Body of pancreas (tissue), 4 donors: ENCODE results near the gene SLC9A5. TPM values are rescaled to one million over a fixed set of nuclear protein-coding genes. Genes with fewer than 3 reads are reported as not detected.

Experiments
- ATAC-seq: fragments of 150-250 bp; one replicate; pipeline ENCODE4 v1.9.1; 2016
- DNase-seq, 4 donors: peaks; one replicate each; pipeline ENCODE4 v3.0.0-alpha.2; 2019
- H3K27ac ChIP-seq, 4 donors: fragments of 200-600 bp; sonication (generic); 1 replicate in 3 of 4; 2 replicates in 1 of 4; pipeline versions ENCODE4 v1.5.1 to v1.6.1; 2016 to 2019; ENCODE audit warnings: mild to moderate bottlenecking in 1 of 4, mixed read lengths in 1 of 4, moderate library complexity in 1 of 4
- H3K27me3 ChIP-seq, 2 donors: fragments of 200-600 bp; sonication (generic); one replicate each; pipeline ENCODE4 v1.6.0; 2016; ENCODE audit warnings: mild to moderate bottlenecking in 1 of 2
- H3K36me3 ChIP-seq, 2 donors: fragments of 200-600 bp; sonication (generic); replicated peaks in 1 of 2; 2 replicates each; pipeline ENCODE4 v1.5.1; 2016; ENCODE audit warnings: low read depth in 2 of 2; ENCODE audit not compliant: insufficient read depth in 1 of 2
- H3K4me1 ChIP-seq: fragments of 200-600 bp; sonication (generic); one replicate; pipeline ENCODE4 v1.6.0; 2016
- H3K4me3 ChIP-seq, 2 donors: fragments of 200-600 bp; sonication (generic); 1 replicate in 1 of 2; 2 replicates in 1 of 2; pipeline ENCODE4 v1.5.1; 2016 to 2019
- H3K9me3 ChIP-seq, 3 donors: fragments of 200-600 bp; sonication (generic); 1 replicate in 2 of 3; 2 replicates in 1 of 3; pipeline ENCODE4 v1.5.1; 2016
- POLR2A ChIP-seq, 3 donors: fragments of 450-650 bp; IDR thresholded peaks; one replicate each; pipeline ENCODE4 v1.6.1; 2016; ENCODE audit warnings: antibody characterized with exemption in 3 of 3, mild to moderate bottlenecking in 2 of 3
- WGBS, 2 donors: methylation state at CpG; one replicate each; pipeline ENCODE4 v1.1.5; 2017; 5-methylcytosine and 5-hydroxymethylcytosine counted together
- intact Hi-C: fragments of 100-400 bp; cut with DNase I; formaldehyde crosslinking; loops from one replicate; pipeline ENCODE4 v1.15.1; 2023
- total RNA-seq, 2 donors: library from RNA; depleted of rRNA; stranded (reverse); fragments of >200 nt; gene quantifications; one replicate each; pipeline ENCODE4 v1.1.0, GENCODE V29; 2016
- TF ChIP-seq, protein P1 (sequence below), 7 experiments: fragments of 450-650 bp in 4 of 7; fragments of 200-600 bp in 3 of 7; sonication (generic) in 3 of 7; IDR thresholded peaks; one replicate each; pipeline ENCODE4 v1.5.1; 2016 to 2019; ENCODE audit warnings: antibody characterized with exemption in 7 of 7

The SLC9A5 gene
- total RNA-seq, 2 donors from 2014 or later = 0.26 to 0.33 TPM

DNA sequence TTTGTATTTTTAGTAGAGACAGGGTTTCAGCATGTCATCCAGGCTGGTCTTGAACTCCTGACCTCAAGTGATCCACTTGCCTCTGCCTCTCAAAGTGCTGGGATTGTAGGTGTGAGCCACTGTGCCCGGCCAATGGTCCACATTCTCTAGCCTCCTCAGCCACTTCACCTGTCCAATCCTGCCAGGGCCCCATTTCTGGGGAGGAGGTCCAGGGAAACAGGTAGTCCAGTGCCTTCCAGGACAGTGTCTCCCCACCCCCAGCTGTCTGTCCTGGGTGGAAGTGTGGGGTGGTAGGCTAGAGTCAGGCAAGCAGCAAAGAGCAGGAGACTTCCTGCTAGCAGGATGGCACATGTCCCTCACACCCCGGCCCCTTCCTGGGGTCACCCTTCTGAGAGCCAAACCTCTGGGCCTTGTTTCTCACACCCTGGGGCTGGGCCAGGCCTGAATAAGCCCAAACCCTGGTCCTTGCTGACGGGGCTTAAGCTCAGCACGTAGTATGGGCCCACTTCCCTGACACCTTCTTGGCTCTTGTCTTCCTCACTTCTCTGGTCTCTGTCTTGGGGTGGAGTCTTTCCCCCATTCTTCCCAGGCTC lies 6.5 kb upstream of the SLC9A5 start:
- no peak overlapping the region for H3K4me3 ChIP-seq
- DNase-seq = no peak
- WGBS, 2 donors = 80 to 95% methylated on average over 4 of the region's 4 CpGs

DNA sequence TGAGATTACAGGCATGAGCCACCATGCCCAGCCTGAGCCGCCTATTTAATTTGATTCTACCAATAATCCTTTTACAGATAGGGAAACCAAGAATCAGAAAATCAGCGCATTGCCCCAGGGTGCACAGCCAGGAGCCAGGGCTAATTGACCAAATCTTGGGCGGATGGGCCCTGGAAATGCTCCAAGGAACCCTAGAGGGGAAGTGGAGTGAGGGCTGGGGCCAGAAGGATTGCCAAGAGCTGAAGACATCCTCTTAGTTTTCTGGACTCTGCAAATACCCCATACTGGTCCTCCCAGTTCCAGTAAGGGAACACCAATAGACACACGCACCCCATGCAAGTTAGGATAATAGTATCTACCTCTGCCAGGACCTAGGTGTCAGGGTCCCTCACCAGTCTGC lies 5.3 kb upstream of the SLC9A5 start:
- no peak overlapping the region for H3K4me3 ChIP-seq
- 80 to 82% methylated on average over 4 of the region's 4 CpGs for WGBS, 2 donors

More for the DNA sequence above, 6.5 kb upstream of the SLC9A5 start:
- no peak for ATAC-seq
- intact Hi-C loops = no loop called here
- TF ChIP-seq, protein P1, sequence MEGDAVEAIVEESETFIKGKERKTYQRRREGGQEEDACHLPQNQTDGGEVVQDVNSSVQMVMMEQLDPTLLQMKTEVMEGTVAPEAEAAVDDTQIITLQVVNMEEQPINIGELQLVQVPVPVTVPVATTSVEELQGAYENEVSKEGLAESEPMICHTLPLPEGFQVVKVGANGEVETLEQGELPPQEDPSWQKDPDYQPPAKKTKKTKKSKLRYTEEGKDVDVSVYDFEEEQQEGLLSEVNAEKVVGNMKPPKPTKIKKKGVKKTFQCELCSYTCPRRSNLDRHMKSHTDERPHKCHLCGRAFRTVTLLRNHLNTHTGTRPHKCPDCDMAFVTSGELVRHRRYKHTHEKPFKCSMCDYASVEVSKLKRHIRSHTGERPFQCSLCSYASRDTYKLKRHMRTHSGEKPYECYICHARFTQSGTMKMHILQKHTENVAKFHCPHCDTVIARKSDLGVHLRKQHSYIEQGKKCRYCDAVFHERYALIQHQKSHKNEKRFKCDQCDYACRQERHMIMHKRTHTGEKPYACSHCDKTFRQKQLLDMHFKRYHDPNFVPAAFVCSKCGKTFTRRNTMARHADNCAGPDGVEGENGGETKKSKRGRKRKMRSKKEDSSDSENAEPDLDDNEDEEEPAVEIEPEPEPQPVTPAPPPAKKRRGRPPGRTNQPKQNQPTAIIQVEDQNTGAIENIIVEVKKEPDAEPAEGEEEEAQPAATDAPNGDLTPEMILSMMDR (IDR thresholded peaks at IDR 0.05) = no peak
- TF ChIP-seq POLR2A (IDR thresholded peaks at IDR 0.05) = no peak
- Histone ChIP-seq H3K9me3 (no peaks in the 10 kb centered on the region), H3K4me1 (peaks cover 47% of the 10 kb centered on the region), H3K36me3 (peaks cover 0 to 2% of the 10 kb centered on the region in 2 donors), H3K27ac (peak overlapping the region in 2 of 4 donors; percentile 76 to 77), H3K27me3 (no peaks in the 10 kb centered on the region)

DNA sequence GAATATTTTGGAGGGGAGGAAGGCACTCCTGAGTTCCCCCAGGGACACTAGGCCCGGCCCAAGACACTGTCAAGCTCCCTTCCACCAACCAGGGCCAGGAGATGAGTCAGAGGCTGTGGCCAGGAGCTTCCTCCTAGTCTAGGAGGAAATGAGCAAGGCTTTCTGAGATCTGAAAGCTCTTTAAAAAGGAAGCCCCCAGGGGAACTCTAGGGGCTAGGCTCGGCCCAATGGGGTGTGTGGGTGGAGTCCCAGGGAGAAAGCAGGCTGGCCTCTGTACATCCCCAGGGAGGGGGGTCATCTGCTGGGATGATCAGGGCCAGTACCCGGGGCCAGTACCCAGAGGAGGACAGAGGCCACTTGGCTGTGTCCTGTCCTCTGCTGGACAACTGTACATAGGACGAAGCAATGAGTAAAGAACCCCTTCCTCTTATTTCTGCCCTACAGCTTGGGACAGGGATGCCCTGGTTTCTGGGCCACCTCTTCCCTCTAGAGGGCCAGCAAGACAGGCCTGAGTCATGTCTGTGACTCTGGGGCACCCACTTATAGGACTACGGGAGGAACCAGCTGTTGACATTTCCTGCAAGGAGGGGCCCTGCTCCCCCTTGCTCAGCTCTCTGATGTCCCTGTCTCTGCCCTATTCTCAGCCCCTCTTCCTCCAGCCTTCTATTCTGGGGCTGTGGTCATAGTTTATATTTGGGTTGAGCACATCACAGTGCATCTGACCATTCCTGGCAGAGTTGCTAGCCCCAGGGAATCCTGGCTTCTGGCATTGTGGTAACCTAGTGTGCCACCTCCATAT lies 4.2 kb upstream of the SLC9A5 start:
- H3K4me3 ChIP-seq = no peak overlapping the region
- H3K27me3 ChIP-seq = peaks cover 0 to 12% of the 10 kb centered on the region in 2 donors
- WGBS, 2 donors = 31 to 51% methylated on average over 4 to 5 of the region's 5 CpGs
- no peaks in the 10 kb centered on the region for H3K9me3 ChIP-seq
- peak in 1 of 3 donors; percentile 27 for TF ChIP-seq POLR2A (IDR thresholded peaks at IDR 0.05)
- TF ChIP-seq, protein P1 (IDR thresholded peaks at IDR 0.05) = peak in 1 of 7 experiments; percentile 3
- DNase-seq (peak in 3 of 4 donors; percentile 44 to 77 (median 53)), ATAC-seq (no peak)
- peak overlapping the region; percentile 19 to 97 (median 88) for H3K27ac ChIP-seq
- H3K4me1 ChIP-seq = peaks cover 68% of the 10 kb centered on the region
- no peaks in the 10 kb centered on the region for H3K36me3 ChIP-seq
- intact Hi-C loops = no loop called here

More for the DNA sequence above, 5.3 kb upstream of the SLC9A5 start:
- ATAC-seq = no peak
- DNase-seq = peak in 1 of 4 donors; percentile 42
- H3K9me3 ChIP-seq = no peaks in the 10 kb centered on the region
- intact Hi-C loops = no loop called here
- H3K36me3 ChIP-seq = peaks cover 0 to 2% of the 10 kb centered on the region in 2 donors
- H3K4me1 ChIP-seq = peaks cover 57% of the 10 kb centered on the region
- peaks cover 0 to under 1% of the 10 kb centered on the region in 2 donors for H3K27me3 ChIP-seq
- TF ChIP-seq POLR2A (IDR thresholded peaks at IDR 0.05) = no peak
- TF ChIP-seq, protein P1 (IDR thresholded peaks at IDR 0.05) = no peak
- H3K27ac ChIP-seq = peak overlapping the region in 2 of 4 donors; percentile 92 to 97

GRCh38 chr16:67245186-67245585 lies 3.6 kb upstream of the SLC9A5 start:
- H3K27ac ChIP-seq = peak overlapping the region; percentile 19 to 97 (median 88)
- WGBS, 2 donors = 61 to 73% methylated on average over 4 of the region's 4 CpGs
- no peak overlapping the region for H3K4me3 ChIP-seq
- peaks cover 66% of the 10 kb centered on the region for H3K4me1 ChIP-seq
- no peak for DNase-seq
- intact Hi-C loops = no loop called here
- H3K36me3 ChIP-seq = no peaks in the 10 kb centered on the region
- peaks cover 0 to 18% of the 10 kb centered on the region in 2 donors for H3K27me3 ChIP-seq
- no peak for TF ChIP-seq POLR2A (IDR thresholded peaks at IDR 0.05)
- TF ChIP-seq, protein P1 (IDR thresholded peaks at IDR 0.05) = no peak
- no peak for ATAC-seq
- no peaks in the 10 kb centered on the region for H3K9me3 ChIP-seq
